OCI-LY7 (cell line): Measurements from ENCODE around the gene SIGLEC12. TPM values are rescaled to one million over a fixed set of nuclear protein-coding genes. Genes with fewer than 3 reads are reported as not detected.

Experiments
- BruUV-seq: library from RNA; stranded (reverse); fragments of 400-500 nt; replicated peaks from 2 replicates; lab custom pipeline; 2021; lab: Mats Ljungman, UMichigan
- CTCF ChIA-PET: fragments of 300-600 bp; sonication (Branson Sonifier 250); formaldehyde crosslinking; loops from one replicate; lab custom pipeline; 2022; ENCODE audit warnings: antibody characterized with exemption; ENCODE audit not compliant: unreplicated experiment; lab: Charles Lee
- POLR2A ChIA-PET: fragments of 300-600 bp; sonication (Branson Sonifier 250); formaldehyde crosslinking; loops from one replicate; lab custom pipeline; 2022; ENCODE audit warnings: antibody characterized with exemption; lab: Charles Lee
- DNase-seq: peaks from one replicate; pipeline ENCODE4 v3.0.0-alpha.2; 2015; ENCODE audit warnings: low spot score
- H2AFZ ChIP-seq: fragments of 200-600 bp; sonication (generic), shearing (Covaris generic); 2 replicates; pipeline ENCODE4 v1.6.1; 2014; ENCODE audit warnings: mild to moderate bottlenecking, antibody characterized with exemption, low read length, moderate library complexity
- H3K27ac ChIP-seq: fragments of 200-600 bp; sonication (generic); 2 replicates; pipeline ENCODE4 v1.5.1; 2014; ENCODE audit warnings: mixed run types, low read depth, mild to moderate bottlenecking, moderate library complexity, low read length, inconsistent platforms; ENCODE audit not compliant: poor library complexity, severe bottlenecking
- H3K36me3 ChIP-seq: fragments of 200-600 bp; sonication (generic); 2 replicates; pipeline ENCODE4 v1.6.1; 2014; ENCODE audit warnings: mild to moderate bottlenecking, antibody characterized with exemption, low read length, moderate library complexity, mixed read lengths; ENCODE audit not compliant: insufficient read depth
- H3K4me1 ChIP-seq: fragments of 200-600 bp; sonication (generic); 2 replicates; pipeline ENCODE4 v1.5.1; 2014; ENCODE audit warnings: mild to moderate bottlenecking, low read length; ENCODE audit not compliant: insufficient read depth, poor library complexity, severe bottlenecking
- H3K4me2 ChIP-seq: fragments of 200-600 bp; sonication (generic); 2 replicates; pipeline ENCODE4 v1.6.1; 2014; ENCODE audit warnings: mild to moderate bottlenecking, low read length
- H3K4me3 ChIP-seq: fragments of 200-600 bp; sonication (generic); 2 replicates; pipeline ENCODE4 v1.5.1; 2014; ENCODE audit warnings: mild to moderate bottlenecking, low read depth, low read length; ENCODE audit not compliant: poor library complexity, severe bottlenecking
- H3K79me2 ChIP-seq: fragments of 200-600 bp; sonication (generic); 2 replicates; pipeline ENCODE4 v1.6.1; 2016; ENCODE audit warnings: low read depth, mild to moderate bottlenecking, low read length, moderate library complexity, mixed read lengths; ENCODE audit not compliant: insufficient read depth
- H3K9me2 ChIP-seq: fragments of 200-600 bp; sonication (generic); 2 replicates; pipeline ENCODE4 v1.6.1; 2016; ENCODE audit warnings: mild to moderate bottlenecking, low read length, mixed read lengths; ENCODE audit not compliant: insufficient read depth
- H3K9me3 ChIP-seq: fragments of 200-600 bp; sonication (generic); 2 replicates; pipeline ENCODE4 v1.6.1; 2014; ENCODE audit warnings: mild to moderate bottlenecking, mixed run types, low read length, mixed read lengths
- H4K20me1 ChIP-seq: fragments of 200-600 bp; sonication (generic); 2 replicates; pipeline ENCODE4 v1.6.1; 2014; ENCODE audit warnings: mild to moderate bottlenecking, antibody characterized with exemption, low read length, moderate library complexity, mixed read lengths; ENCODE audit not compliant: insufficient read depth
- EZH2phosphoT487 ChIP-seq: fragments of 200-600 bp; sonication (generic); IDR thresholded peaks from 2 replicates; pipeline ENCODE4 v1.6.1; 2018; ENCODE audit warnings: low read depth, borderline replicate concordance, mild to moderate bottlenecking, mixed run types, antibody characterized with exemption, low read length, moderate library complexity, mixed read lengths
- intact Hi-C: fragments of 100-400 bp; cut with micrococcal nuclease; formaldehyde crosslinking; loops from one replicate; pipeline ENCODE4 v1.10.0; 2022; ENCODE audit not compliant: unreplicated experiment
- total RNA-seq, 2 experiments: library from RNA; depleted of rRNA in 1 of 2; stranded (reverse); fragments of >200 nt in 1 of 2; shearing (Covaris generic) in 1 of 2; gene quantifications; 2 replicates each; pipeline ENCODE4 v1.2.3, GENCODE V29; 2014 to 2022
- TF ChIP-seq, protein P1 (sequence below): fragments of 200-600 bp; sonication (generic); conservative IDR thresholded peaks from 2 replicates; pipeline ENCODE4 v1.5.1; 2014; ENCODE audit warnings: mild to moderate bottlenecking, antibody characterized with exemption, low read length, moderate library complexity, mixed read lengths

SIGLEC12 gene
- total RNA-seq, 2 experiments from 2014 or later = not detected

GRCh38 chr19:51525651-51526050 lies 24.1 kb upstream of the SIGLEC12 start:
- CTCF ChIA-PET = no interaction called here
- H3K36me3 ChIP-seq = no peaks in the 10 kb centered on the region
- POLR2A ChIA-PET = no interaction called here
- TF ChIP-seq EZH2phosphoT487 = no peak
- intact Hi-C loops = no loop called here
- H3K4me1 ChIP-seq = no peaks in the 10 kb centered on the region
- no peak overlapping the region for H3K4me3 ChIP-seq
- no peaks in the 10 kb centered on the region for H3K9me2 ChIP-seq
- no peaks in the 10 kb centered on the region for H3K9me3 ChIP-seq
- H3K4me2 ChIP-seq = no peak overlapping the region
- H4K20me1 ChIP-seq = no peaks in the 10 kb centered on the region
- BruUV-seq = no TSS peak
- H3K79me2 ChIP-seq = no peaks in the 10 kb centered on the region
- DNase-seq = no peak
- H2AFZ ChIP-seq = no peak overlapping the region
- no peak overlapping the region for H3K27ac ChIP-seq

DNA sequence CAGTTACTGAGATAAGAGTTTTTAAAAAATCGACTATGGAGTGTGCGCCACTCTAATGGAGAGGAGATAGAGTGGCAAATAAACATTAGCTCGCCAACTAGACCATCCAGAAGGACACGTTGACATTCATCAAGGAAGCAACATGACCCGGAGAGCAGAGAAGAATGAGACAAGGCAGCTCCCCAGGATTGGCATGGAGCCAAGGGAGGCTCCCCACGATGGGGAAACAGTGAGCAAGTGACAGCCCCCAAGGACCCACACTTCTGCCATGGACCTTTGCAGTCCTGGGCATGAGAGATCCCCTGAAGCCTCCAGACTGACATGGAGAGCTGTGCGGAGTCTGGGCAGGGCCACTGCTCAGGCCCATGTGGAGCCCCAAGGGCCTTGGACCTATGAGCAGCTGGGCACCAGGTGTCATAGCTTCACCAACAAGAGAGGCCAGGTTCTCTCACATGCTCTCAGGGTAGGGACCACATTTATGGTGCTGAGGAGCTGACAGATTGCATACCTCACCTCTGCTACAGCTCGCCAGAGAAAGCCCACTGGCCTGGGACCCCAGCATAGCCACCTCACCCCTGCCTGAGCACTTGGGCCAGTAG lies 23.2 kb upstream of the SIGLEC12 start:
- BruUV-seq = no TSS peak
- Histone ChIP-seq H3K9me3 (no peaks in the 10 kb centered on the region), H2AFZ (no peak overlapping the region), H3K4me2 (no peak overlapping the region), H3K4me1 (no peaks in the 10 kb centered on the region), H4K20me1 (no peaks in the 10 kb centered on the region), H3K36me3 (no peaks in the 10 kb centered on the region), H3K9me2 (no peaks in the 10 kb centered on the region), H3K27ac (no peak overlapping the region), H3K79me2 (no peaks in the 10 kb centered on the region), H3K4me3 (no peak overlapping the region)
- intact Hi-C loops = no loop called here
- POLR2A ChIA-PET = no interaction called here
- TF ChIP-seq EZH2phosphoT487 = no peak
- TF ChIP-seq, protein P1, sequence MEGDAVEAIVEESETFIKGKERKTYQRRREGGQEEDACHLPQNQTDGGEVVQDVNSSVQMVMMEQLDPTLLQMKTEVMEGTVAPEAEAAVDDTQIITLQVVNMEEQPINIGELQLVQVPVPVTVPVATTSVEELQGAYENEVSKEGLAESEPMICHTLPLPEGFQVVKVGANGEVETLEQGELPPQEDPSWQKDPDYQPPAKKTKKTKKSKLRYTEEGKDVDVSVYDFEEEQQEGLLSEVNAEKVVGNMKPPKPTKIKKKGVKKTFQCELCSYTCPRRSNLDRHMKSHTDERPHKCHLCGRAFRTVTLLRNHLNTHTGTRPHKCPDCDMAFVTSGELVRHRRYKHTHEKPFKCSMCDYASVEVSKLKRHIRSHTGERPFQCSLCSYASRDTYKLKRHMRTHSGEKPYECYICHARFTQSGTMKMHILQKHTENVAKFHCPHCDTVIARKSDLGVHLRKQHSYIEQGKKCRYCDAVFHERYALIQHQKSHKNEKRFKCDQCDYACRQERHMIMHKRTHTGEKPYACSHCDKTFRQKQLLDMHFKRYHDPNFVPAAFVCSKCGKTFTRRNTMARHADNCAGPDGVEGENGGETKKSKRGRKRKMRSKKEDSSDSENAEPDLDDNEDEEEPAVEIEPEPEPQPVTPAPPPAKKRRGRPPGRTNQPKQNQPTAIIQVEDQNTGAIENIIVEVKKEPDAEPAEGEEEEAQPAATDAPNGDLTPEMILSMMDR = no peak
- no peak for DNase-seq
- CTCF ChIA-PET = no interaction called here

- Histone ChIP-seq H2AFZ (no peak overlapping the region), H3K27ac (no peak overlapping the region), H3K79me2 (no peaks in the 10 kb centered on the region), H4K20me1 (no peaks in the 10 kb centered on the region), H3K4me1 (no peaks in the 10 kb centered on the region), H3K4me3 (no peak overlapping the region), H3K4me2 (no peak overlapping the region), H3K9me3 (no peaks in the 10 kb centered on the region), H3K9me2 (no peaks in the 10 kb centered on the region), H3K36me3 (no peaks in the 10 kb centered on the region)
- BruUV-seq = no TSS peak
- ChIA-PET POLR2A (no interaction called here), CTCF (no interaction called here)
- intact Hi-C loops = no loop called here
- no peak for DNase-seq
- TF ChIP-seq EZH2phosphoT487 = no peak
- TF ChIP-seq, protein P1 = no peak
Observed at GRCh38 chr19:51521781-51522180, 20.2 kb upstream of the SIGLEC12 start.
